ENCODE measurements around the gene AOC1.

The AOC1 gene

DNA sequence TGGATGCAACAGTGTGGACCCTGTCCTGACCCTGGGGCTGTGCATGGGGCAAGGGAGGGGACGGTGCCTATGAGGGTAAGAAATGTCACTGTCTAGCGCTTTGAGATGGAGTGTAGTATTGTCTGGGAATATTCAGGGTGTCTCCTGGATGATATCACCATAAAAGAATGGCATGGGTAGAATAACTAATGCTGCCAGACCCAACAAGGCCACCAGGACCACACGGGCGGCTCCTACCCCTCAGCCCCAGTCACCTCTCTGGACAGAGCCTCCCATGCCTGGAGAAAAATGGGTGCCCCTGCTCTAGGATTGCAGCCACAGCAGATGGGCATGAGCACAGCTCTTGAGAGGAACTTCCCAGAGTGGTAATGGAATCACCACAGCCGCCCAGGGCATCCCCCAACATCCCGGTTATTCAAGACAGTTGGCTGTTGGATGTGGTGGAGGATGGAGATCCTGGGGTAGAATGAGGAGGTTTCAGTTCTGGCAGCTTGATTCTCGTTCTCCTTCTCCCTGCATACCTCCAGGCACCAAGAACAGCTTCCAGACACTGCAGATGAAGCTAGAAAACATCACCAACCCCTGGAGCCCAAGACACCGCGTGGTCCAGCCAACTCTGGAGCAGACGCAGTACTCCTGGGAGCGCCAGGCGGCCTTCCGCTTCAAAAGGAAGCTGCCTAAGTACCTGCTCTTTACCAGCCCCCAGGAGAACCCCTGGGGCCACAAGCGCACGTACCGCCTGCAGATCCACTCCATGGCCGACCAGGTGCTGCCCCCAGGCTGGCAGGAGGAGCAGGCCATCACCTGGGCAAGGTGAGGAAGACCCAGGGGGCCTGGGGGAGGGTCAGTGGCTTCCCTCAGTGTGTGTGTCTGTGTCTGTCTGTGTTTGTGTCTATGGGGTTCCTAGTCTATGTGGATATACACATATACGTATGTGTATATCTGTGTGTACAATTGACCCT, 6.2 kb downstream of the AOC1 start:
- no peak for DNase-seq

DNA sequence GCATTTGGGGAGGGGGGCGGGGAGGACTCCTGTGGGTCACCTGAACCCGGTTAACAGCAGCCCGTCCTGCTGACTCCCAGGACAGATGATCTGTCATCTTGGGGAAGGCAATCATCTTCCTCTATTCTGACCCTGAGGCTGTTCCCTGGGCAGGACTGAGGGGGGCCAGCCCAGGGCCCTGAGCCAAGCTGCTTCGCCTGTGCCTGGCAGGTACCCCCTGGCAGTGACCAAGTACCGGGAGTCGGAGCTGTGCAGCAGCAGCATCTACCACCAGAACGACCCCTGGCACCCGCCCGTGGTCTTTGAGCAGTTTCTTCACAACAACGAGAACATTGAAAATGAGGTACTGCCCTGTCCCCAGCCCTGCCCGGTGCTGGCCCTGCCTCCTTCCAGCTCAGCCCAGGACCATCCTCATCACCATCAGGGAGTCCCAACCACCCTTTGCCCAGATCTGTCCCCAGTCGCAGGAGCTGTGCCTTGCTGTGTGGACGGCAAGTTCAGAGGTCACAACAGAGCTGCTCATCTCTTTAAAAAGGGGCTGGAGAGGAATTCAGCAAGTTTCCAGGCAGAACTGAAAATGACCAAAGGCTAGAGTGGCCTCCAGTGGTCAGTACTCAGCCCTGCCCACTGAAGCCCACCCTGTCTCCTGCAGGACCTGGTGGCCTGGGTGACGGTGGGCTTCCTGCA, 8.1 kb downstream of the AOC1 start:
- DNase-seq, result no peak

DNA sequence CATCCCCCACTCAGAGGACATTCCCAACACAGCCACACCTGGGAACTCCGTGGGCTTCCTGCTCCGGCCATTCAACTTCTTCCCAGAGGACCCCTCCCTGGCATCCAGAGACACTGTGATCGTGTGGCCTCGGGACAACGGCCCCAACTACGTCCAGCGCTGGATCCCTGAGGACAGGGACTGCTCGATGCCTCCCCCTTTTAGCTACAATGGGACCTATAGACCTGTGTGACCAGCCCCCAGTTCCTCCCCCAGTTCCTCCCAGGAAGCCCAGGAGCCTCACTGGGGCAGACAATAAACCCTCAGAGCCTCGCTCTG, 8.6 kb downstream of the AOC1 start:
- no peak for DNase-seq

DNA sequence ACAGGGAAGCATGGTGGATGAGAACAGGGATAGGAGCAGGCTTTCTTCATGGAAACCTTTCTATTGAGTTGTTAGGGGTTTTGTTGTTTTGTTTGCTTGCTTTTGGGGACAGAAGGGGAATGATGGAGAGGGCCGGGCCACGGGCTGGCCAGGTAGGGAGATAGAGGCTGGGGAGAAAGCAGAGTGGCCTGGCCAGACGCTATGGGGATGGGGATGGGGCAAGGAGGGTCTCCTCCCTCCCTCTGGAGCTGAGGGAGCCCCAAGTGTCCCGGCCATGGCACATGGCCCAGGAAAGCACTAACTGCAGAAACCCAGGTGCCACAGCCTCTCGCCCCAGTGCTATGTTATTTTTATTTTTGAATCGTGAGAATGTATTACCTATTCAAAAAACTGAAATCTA, 10.0 kb downstream of the AOC1 start:
- DNase-seq, result no peak

DNA sequence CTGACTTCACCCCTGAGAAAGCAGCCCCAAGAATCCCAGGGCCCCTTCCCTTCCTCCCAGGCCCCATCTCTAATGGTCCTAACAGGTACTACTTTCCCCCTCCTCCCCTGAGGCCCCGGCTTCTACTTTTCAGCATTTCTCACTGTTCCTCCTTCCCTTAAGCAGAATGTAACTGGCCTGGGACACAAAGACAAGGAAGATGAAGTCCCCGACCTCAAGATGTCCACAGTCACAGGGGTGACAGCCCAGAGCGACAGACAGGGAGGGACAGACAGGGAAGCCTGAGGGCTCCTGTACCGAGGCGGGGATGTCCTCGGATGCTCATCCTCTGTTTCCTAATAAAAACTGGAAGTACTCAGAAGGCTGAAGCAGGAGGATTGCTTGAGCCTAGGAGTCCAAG, 11.6 kb downstream of the AOC1 start:
- no peak for DNase-seq

DNA sequence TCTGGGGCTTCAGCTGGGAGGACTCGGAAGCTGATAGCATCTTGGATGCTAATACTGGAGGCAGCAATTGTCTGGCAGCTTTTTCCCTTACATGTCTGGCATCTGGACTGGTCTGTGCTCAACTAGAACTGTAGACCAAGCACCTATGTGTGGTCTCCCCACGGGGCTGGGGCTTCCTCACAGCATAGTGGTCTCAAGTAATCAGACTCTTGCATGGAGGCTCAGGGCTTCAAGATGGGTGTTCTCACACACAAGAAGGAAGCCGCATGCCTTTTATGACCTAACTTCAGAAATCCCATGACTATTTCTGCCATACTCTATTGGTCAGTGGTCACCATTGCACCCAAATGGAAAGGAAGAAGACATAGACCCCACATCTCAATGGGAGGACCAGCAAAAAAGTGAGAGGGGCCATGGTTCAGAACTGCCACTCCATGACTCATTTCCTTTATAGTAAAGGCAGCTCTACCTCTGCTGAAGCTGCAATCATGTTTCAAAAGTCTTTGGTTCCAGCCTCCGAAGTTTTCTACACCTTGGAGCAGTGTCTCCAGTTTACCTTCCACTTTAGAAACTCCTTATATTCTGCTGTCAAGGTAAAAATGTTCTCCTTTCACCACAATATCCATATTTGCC, 14.7 kb downstream of the AOC1 start:
- no peak for DNase-seq

DNA sequence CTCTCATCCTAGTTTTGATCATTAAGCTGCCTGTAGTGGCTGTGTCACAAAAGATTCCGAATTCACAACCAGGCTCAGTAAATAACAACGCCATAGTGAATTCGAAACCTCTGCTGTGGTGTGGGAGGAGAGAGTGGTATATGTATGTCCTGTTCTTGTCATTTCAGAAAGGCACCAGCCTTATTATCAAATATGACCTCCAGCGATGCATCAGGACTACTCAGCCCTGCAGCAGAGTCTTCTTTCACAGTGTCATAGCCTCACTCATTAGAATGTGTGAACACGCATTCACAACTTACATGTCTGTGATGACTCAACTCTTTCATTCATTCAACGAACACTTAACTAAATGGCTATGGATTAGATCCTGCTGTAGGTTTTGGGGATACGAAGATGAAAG, 15.3 kb downstream of the AOC1 start:
- DNase-seq, result no peak

DNA sequence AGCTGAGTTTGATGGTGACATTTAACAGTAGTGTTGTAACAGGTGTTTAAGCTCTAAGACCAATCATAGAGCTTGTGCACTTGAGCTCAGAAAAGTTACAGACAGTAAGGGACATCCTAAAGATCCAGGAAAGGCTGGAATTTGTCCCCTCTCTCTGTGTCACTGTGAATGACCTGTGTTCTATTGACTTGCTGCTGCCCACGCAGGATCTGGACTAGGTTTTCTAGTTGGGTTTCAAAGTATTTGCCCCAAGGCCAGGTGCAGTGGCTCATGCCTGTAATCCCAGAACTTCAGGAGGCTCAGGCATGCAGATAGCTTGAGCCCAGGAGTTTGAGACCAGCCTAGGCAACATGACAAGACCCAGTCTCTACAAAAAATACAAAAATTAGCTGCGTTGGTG, 17.1 kb downstream of the AOC1 start:
- no peak for DNase-seq

DNA sequence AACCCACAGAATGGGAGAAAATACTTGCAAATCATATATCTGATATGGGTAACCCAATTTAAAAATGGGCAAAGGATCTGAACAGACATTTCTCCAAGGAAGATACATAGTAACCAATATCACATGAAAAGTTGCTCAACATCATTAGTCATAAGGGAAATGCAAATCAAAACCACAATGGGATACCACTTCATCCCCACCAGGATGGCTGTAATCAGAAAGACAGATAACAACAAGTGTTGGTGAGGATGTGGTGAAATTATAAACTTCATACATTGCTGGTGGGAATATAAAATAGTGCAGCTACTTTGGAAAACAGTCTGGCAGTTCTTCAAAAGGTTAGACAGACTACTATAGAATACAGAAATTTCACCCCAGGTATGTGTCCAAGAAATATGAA, 19.3 kb downstream of the AOC1 start:
- DNase-seq, result no peak

DNA sequence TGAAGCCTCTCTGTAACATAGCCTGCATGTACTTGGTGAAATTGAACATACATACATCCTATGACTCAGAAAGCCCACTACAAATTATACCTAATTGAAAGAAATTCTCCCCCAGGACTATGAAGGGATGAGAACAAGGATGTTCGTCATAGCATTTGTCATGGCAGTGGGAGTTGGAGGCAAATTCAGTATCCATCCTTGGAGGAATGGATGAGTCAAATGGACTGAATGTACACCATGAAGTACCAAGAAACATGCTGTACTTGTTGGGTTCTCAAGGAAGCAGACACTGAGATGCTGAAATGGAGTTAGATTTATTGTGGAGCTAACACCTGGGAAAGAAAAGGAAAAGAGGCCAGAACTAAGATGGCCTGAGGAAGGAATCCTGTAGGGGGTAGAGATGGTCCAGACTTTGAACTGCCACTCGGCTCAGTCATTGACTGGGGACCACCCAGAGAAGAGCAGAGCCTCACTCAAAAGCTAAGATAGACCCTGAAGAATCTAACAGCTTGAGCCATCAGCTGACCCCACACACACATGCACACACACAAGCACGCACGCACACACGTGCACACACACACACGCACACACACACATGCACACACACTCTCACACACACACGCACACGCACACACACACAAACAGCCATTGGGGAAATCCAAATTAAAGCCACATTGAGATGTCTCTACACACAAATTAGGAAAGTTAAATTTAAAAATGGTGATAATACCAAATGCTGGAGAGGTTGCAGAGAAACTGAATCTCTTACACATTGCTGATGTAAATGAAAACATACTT, 22.3 kb downstream of the AOC1 start:
- DNase-seq, result no peak

DNA sequence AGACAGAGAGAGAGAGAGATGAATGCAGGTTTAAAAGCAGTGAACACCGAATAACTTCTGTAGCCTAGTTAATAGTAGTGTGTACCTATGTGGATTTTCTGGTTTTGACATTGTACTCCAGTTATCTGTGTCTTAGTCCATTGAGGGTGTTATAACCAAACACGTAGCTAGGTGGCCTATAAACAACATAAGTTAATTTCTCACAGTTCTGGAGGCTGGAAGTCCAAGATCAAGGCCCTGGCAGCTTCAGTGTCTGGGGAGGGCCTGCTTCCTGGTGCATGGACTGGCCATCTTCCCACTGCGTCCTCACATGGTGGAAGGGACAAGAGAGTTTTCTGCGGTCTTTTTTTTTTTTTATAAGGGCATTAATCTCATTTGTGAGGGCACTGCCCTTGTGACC, 23.5 kb downstream of the AOC1 start:
- no peak for DNase-seq

DNA sequence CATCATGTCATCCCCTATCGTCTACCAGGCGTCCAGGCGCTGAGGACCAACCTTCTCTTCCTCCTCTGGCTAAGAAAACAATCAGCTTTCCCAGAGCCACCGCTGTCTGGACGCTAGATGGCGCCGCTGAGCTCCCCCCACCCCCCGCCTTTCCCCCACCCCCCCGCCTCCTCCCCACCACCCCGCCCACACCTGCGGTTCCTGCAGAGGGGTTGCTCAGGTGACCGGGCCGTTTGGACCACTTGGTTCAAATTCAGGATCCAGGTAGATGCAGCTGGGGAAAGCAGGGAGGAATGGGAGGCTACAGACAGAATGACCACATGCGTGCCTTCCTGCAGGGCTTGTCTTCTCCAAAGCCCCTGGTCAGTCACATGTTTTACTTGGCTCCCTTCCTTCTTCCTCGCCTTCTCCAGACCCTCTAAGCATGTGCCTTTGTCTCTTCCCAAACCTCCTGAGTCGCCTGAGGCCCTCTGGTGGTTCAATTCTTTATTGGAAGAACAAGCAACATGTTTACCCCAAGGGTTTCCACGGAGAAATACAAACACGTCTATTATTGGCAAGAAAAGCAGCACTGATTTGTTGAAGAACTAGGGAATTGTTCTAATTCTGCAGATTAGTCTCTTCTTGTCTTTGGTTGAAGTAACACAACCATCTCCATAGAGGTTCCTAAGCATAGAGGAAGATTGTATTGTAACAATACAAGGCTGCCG, 24.7 kb downstream of the AOC1 start:
- no peak for DNase-seq

DNA sequence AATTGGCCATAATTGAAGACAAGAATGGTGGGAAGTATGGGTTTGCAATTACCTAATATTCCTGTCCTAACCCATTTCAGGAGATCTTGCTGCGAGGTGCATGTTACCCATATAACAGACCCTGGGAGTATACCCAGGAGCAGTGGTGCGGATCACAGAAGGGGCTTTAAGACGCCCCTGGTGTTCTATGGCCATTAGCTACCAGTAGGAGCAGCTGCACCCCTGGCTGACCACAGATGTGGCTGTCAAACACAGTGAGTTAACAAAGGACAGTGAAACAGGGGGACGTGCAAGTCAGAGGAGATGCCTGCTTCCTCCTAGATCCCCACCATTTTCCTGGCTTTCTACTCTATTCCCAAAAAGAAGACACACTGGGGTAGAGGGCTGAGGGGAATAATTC, 25.2 kb downstream of the AOC1 start:
- no peak for DNase-seq

DNA sequence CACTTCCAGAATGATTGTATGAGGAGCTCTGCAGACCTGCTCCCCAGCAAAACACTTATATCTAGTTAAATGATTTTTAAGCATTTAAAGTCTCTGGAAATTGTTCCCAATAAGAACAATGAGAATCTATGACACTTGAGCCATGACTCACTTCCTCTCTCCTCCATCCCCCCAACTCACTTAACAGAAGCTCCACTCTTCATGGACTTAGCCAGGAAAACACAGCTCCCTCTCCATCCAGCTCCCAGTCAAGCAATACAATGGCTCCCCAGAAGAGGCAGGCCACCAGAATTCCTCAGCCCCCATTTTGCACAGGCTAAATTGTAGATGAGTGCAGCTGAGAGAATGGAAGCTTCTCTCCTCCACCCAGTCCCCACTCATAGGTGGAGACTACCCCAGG, 27.0 kb downstream of the AOC1 start:
- DNase-seq, result no peak

DNA sequence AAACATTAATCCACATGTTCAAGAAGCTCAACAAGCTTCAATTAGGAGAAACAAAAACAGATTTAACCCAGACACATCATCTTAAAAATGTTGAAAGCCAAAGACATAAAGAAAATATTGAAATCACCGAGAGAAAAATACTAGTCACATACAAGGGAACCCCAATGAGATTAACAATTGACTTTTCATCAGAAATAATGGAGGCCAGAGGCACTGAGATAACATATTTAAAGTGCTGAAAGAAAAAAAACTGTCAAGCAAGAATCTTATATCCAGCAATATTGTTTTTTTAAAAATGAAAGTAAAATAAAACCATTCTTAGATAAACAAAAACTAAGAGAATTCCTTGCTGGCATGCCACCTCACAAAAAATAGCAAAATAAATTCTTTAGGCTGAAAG, 28.9 kb downstream of the AOC1 start:
- no peak for DNase-seq

DNA sequence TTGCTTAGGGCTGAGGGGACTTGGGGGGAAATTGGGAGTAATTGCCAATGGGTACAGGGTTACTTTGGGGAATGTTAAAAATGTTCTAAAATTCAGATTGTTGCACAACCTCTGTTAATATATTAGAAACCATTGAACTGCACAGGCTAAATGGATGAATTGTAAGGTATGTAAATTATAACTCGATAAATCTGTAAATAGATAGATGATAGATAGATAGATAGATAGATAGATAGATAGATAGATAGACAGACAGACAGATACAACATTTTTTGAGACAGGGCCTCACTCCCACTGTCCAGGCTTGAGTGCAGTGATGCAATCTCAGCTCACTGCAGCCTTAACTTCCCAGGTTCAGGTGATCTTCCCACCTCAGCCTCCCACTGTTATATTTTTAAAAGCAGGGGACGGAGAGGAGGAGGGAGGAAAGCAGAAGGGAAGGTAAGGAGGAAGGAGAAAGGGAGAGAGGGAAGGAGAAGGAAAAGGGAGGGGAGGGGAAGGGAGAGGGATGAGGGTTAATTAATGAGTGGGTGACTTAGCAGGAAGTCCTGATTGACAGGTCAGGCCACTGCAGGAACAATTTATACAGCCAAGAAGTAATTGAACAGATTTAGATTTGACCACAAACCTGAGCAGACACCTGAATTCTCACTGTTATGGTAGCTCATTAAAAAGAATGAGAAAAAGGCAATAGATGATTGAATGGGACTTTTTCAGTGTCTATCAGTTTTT, 38.7 kb downstream of the AOC1 start:
- DNase-seq, result no peak

DNA sequence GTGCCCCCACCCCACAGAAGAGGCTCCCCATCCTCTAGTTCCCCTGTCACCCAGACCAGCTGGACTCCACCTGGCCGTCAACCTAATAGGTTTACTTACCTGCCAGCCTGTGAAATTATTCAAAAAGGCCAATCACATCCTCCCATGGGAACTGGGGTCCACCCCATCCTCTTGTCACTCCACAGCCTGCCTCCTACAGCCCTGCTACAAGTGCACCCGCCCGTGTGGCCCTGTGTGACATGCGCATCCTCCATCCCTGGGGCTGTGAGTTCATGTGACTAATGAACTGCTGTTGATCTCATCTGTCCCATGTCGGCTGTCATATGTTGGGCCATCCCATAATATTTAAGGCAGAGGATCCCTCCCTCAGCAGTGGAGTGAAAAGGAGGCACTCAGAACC, 39.4 kb downstream of the AOC1 start:
- DNase-seq, result no peak

DNA sequence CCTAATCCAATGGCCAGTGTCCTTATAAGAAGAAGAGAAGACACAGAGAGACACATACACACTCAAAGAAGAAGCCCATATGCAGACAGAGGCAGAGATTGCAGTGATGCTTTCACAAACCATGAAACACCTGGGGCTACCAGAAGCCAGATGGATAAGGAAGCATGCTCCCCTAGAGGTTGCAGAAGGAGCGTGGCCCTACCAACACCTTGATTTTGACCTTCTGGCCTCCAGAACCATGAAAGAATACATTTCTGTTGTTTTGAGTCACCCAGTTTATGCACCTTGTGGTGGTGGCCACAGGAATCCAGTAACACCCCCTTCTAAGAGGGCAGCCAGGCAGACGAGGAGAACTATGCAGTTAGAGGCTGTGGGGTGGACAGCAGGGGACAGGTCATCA, 43.5 kb downstream of the AOC1 start:
- DNase-seq, result no peak

DNA sequence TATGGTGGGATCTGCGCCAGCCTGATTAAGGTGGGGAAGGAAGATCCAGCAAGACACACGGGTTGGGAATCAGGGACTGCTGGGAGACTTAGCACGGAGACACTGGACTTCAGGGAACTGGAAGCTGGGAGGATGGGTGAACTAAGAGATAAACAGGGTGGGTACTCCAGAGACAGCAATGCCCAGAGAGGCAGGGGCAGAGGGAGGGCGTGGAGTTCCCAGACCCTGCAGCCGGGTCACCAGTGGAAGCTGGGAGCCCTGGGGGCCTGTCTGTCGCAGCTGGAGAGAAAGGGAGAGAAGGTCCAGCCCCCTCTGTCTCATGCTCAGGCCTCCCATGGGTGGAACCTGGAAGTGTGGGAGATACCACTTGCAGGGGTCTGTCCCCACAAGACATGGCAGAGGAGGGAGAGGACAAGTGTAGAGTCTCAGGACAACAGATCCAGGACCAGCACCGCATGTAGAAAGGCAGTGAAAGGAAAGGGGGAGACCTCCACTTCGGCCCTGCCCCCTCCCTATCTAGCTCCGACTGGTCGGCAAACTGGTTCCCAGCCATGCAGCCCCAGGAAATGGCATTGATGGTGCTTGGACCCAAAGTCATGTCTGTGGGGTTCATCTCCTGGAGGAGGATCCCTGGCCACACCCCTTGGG, 44.4 kb downstream of the AOC1 start:
- DNase-seq, result no peak

DNA sequence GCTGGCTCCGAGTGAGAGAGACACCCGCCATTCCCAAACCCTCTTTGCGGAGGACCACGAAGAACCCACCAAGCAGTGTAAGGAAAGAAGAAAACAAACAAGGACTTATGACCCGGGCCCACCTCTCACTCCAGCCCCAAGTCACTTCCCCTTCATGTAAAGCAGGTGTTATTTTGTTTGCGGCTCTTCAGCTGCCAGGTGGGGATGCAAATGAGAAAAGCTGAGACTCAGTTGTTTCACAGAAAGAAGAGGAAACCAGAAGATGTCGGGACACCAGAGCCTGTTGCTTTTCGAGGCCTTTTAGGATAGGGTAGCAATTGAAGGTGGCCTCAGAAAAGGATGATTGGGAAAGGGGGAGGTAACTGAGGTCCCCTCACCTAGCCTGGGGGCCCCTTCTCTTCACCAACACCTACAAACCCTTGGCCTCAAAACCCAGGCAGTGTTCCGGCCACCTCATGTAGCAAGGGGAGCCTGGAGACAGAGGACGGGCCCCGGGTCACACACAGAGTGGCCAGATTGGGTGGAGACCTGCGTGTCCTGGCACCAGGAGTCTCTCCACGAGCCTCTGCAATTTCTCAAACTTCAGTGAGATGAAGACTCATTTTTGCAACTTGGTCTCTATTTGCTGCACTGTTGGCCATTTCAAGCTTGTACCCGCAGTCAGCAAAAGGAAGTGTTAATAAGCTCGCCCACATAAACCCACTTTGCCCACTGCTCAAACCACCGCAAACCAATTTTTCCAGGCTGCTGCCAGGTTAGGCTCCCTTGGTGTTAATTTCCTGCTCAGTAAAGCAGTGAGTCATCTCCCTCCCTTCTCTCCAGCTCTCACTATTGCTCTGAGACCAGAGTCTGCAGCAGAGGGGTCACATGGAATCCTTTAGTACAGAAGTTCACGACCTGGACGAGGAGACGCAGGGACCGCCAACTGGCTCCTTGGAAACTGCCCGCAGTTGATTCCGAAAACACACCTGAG, 45.5 kb downstream of the AOC1 start:
- no peak for DNase-seq
